EH (cell line): Measurements from ENCODE around the gene UBR2.
"Not testable (repeated sequence)": the region's sequence is repeated elsewhere in the genome, so short reads cannot be mapped to it uniquely, and the experiment has no call there.

ENCODE experiments used
- DNase-seq: peaks from one replicate; pipeline ENCODE4 v3.0.0-alpha.2; 2015; ENCODE audit warnings: low read depth

UBR2 gene

DNA sequence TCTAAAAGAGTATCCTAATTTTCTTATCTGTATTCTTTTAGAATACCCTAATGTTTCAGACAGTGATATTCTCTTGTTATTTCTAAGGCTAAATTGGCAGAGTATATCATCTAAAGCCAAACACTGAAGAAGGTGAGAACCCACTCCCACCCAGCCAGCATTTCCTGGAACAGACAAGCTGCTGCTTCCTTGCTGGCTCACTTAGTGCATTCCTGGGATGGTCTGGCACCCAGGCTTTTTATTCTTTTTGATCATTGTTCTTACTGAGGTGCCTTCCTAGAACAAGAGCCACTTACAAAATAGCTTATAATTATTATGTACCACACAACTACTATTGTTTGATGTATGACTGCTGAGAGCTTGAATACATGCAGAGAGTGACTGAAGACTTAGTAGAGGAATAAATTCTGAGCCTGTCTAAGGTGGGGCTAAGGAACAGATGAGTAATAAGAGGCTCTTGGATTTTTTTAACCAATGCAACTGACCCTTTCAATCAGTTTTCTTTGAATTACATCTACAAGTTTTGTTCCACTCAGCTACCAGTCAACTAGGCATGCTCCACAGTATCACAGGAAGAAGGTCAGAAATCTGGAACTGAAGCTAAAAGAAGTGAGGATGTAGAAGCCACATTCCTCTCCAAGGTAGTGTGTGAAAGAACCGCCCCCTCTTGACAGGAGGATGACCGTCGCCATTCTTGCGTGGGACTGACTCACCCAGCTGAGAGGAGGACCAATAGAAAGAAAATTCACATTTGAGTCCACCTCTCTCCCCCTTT, 128.5 kb downstream of the UBR2 start:
- DNase-seq = peak; percentile 80

DNA sequence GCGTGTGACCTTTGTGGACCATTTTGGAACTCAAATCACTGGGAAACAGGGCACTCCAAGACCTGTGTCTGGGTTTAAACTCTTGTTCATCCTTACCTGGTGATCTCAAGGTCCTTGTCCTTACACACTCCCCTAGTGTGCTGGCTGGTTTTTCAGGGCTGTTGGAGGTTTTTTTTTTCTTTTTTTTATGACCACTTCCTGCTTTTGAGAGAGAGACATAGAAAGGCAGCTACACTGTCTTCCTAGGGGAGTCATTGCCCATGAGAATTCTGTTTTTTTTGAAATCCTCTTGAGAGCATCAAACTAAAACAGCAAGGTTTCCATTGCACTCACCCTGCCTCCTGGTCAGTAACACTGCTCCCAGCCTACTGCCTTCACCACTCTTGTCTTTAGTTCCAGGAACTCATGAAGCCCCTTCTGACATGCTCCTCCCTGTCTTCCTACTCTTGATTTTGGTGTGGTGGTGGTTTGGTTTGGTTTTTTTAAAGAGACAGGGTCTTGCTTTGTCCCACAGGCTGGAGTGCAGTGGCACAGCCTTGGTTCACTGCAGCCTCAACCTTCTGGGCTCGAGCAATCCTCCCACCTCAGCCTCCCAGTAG, 130.0 kb downstream of the UBR2 start:
- DNase-seq = peak; percentile 34

DNA sequence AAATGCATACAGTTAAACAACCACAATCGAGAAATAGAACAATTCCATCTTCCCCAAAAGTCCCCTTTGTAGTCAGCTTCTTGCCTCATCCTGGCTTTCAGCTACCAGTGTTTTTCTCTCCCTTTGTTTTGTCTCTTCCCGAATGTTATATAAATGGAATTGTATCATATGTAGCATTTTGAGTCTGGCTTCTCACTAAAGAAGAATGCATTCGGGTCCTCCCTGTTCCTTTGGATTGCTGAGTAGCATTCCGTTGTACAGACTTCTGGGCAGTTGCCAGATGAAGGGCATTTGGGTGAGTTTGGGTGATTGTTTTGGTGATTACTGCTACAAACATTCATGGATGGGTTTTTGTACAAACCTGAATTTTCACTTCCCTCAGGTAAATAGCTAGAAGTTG, 130.8 kb downstream of the UBR2 start:
- peak; percentile 90 for DNase-seq

DNA sequence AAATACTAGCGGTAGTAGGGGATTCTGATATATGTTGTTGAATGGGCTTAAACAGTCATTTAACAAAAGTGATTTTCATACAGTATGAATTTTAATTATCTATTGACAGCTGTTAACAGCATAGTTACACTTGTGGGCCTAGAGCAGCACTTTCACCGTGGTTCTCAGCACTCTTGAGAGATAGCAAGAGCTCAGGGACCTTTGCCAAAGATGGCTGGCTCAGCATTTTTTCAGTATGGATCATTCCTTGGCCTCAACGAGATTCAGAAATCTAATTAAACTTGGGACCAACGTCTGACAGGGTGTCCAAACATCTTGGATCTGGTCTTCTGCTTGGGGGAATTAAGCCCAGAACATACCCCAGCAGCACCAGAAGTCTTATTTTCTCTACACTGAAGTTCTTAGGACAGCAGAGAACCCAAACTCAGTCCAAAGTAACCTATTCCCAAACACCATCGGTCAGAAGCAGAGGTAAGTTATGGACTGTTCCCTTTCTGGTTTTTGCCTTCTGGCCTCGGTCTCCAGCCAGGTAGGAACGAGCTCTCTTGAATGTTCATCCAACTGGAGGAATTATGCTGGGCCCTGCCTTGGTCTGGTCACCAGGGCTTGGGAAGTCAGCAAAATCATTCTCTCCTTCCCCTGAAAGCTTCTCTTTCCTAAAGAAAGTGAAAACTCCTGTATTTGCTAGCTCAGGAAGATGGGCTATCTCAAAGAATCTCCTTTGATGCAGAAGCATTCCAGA, 132.9 kb downstream of the UBR2 start:
- peak; percentile 75 for DNase-seq

DNA sequence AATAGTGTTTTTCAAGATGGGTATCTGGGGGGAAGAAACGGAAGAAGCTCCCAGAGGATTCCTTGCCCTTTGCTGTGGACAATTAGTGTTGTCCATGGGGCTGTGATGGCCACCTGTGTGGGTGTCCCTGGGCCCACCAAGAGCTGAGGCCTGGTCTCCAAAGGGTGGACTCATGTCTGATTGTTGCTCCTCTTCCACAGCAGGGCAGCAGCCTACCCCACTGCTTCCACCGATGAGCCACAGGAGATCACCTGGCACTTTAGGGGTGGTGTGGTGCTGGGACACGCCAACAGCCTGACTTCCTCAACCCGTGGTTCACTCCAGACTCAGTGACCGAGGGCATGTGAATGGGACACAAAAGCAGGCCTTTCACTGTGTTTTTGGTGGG, 133.4 kb downstream of the UBR2 start:
- no peak for DNase-seq

DNA sequence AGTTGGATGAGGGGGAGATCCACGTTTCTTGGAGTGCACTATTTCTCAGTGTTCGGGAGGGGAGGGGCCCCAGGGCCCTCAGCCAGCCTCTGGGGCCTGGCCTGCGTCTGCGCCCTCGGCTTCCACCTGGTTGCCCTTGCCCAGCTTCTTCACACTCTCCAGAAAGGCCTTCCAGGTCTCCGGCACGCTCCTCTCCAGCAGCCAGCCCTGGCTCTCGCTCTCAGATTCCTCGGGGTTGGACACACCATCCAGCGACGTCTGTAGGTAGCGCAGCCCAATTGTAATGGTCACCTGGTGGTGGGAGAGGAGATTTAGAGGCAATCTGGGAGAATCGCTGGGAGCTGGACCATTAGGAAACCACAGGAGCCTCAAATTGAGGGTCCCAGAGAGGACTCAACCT, 134.4 kb downstream of the UBR2 start:
- no peak for DNase-seq

DNA sequence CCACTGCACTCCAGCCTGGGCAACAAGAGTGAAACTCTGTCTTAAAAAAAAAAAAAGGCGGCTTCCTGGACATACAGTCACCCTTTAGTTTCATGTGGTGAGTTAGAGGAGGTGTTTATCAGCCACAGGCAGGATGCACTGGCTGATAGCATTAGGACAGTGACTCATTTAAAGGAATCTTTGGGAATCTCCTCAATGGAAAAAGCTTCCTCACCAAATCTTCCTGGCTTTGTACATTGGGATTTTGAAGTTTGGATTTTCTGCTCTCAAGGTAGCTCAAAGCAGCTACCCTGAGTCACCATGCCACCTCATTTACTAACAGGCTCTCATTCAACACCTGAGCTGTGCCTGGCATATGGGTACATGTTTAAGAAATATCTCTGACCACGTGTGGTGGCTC, 138.4 kb downstream of the UBR2 start:
- peak; percentile 90 for DNase-seq

DNA sequence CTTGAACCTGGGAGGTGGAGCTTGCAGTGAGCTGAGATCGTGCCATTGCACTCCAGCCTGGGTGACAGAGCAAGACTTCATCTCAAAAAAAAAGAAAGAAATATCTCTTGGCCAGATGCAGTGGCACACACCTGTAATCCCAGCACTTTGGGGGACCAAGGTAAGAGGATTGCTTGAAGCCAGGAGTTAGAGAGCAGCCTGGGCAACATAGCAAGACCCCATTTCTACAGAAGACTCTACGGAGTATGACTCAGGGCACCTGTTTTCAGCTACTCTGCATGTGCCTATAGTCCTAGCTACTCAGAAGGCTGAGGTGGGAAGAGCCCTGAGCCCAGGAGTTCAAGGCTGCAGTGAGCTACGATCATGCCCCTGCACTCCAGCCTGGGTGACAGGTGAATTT, 139.0 kb downstream of the UBR2 start:
- DNase-seq = not testable (repeated sequence)

DNA sequence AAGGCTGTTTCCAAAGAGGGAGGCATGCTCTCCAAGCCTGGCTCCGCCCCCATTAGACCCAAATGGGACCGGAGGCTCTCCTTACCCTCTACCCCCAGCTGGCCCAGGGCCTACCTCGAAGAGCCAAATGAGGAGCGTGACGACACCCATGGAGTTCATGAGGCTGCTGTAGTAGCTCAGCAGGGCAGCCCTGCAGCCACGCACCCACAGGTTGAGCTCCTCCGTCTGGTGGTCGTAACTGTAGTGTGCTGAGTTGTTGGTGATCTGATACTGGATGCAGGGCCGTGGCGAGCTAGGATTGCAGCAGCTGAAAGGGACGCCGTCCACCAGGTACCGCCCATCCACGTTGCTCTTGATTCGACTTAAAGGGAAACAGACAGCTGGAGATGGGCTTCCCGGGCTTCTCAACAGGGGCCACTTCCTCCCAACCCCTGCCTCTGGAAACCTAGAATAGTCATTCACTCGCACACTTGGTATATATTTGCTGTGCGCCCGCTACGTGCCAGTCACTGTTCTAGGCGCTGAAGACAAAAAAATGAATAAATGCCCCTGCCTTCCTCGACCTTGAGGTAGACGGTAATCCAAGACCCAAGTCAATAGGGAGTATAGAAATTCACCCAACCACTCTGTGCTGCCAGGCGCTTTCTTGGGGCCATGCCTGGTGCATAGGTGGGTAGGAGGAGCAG, 140.6 kb downstream of the UBR2 start:
- no peak for DNase-seq

DNA sequence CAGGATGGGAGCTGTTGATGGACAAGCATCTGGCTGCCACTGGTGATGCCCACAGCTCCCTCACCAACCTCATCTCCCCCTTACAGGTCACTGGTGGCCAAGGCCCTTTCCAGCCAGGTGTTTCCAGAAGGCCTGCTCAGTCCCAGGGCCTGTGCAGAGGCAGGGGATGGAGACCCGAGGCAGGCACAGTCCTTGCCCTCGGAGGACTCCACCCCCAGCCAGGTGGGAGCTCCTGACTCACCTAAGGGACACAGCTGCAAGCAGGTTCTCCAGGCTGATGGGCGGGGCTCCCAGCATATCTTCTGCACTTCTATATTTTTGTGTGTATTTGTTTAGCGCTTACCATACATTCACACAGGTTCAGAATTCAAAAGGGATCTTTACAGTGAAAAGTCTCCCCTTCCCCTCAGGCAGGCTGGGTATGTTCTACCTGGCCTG, 141.1 kb downstream of the UBR2 start:
- DNase-seq = no peak

DNA sequence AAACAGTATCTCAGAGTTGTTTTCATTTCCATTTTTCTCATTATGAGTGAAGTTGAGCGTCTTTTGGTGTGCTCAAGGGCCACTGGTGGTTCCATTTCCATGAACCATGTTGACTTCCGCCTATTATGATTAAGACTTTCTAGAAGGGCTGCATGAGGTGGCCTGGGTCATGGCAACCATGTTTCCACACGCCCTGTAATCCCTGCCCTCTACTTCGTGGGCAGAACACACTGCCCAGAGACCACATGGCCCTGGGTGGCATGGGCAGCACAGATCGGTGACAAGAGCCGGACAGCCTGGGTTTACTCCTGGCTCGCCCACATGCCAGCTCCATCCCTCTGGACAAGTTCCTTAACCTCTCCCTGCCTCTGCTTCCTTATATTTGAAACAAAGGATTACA, 143.8 kb downstream of the UBR2 start:
- DNase-seq = no peak

DNA sequence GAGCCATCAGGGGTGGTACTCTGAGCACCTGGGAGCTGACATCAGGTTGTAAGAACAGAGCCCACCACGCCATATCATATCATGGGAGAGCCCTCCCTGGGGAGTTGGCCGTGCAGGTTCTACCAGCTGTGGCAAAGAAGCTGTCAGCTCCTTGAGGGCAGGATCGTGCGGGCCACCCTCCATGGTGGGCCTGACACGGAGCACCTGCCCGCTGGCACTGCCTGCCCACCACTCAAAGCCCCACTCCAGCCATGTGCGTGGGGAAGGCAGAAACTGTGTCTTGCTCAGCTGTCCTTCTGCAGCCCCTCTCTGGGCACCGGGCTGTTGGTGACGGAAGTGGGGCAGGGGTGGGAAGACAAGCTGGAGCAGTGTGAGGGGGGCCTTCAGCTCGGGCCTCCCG, 144.3 kb downstream of the UBR2 start:
- DNase-seq = no peak

DNA sequence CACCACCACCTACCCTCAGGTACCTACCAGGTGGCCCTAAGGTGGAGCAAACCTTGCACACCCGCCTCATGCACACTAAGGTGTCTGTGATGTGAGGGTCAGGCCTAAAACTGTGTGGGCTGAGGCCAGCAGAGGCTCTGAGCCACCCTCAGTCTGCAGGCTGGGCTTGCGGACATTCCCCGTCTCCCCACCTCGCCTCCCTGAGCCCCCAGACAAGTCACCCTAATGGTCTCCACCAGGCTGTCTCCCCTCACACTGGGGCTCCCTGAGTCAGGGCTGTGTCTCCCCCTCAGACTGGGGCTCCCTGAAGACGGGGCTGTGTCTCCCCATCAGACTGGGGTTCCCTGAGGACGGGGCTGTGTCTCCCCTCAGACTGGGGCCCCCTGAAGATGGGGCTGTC, 146.0 kb downstream of the UBR2 start:
- no peak for DNase-seq

DNA sequence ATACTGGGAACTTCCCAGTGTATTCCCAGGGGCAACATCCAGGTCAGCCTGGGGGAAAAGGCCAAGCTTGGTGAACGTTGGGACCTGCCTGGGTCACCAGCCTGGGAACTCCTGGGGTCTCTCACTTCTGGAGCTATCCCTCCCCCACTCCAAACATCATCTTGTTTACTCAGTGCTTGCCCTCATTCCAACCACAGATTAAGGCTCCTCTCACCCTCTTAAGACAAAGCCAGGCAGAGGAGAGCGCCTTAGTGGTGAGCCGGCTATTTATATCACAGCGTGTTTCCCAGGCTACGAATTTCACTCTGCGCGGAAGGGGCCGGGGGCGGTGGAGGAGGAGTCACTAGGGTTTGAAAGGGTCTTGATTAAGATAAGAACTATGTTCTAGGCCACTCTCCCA, 146.5 kb downstream of the UBR2 start:
- no peak for DNase-seq

DNA sequence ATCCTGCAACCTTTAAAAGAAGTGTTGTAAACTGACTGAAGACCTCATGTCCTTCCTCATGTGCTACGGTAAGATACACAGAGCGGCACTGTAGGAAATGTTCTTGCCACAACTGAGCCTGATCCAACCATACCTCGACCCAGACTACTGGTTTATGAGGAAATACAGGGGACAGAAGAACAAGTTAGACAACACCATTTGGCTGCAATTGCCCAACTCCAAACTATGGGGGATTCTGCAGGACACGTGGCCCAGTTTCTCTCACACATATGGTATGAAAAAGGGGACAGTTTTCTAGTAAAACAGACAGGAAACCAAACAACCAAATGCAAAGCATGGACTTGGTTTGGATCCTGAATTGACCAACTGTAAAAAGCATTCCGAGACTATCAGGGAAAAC, 148.1 kb downstream of the UBR2 start:
- no peak for DNase-seq

DNA sequence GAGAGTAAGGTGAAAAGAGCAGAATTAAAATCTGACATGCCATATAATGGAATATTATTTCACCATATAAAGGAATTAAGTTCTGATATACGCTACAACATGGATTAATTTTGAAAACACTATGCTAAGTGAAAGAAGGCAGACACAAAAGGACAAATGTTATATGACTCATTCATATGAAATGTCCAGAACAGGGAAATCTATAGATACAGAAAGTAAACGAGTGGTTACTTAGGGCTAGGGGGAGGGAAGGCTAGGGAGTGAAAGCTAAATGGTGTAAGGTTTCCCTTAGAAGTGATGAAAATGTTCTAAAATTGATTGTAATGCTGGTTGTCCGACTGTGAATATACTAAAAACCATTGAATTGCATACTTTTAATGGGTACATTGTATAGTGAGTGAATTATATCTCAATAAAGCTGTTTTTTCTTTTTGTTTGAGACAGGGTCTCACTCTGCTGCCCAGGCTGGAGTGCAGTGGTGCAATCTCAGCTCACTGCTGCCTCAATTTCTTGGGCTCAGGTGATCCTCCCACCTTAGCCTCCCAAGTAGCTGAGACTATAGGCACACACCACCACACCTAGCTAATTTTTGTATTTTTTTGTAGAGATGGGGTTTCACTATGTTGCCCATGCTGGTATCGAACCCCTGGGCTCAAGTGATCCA, 150.4 kb downstream of the UBR2 start:
- DNase-seq = peak; percentile 56

DNA sequence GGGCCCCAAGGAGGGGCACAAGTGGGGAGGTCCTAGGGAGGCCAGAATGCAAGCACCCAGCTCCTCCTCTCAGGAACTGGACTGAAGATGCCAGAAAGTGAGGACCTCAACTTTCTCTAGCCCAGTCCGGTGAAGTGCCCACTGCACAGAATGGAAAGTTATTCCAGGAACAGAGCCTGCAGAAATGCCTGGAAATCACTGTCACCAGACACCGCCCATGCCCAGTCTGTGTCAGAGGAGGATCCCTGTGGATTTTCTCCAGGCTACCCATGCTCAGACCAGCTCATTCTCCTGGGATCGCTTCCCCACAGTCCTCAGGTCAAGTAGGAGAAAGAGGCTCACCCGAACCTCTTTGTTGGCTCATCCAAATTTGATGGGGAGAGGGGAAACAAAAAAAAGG, 152.0 kb downstream of the UBR2 start:
- DNase-seq = no peak

DNA sequence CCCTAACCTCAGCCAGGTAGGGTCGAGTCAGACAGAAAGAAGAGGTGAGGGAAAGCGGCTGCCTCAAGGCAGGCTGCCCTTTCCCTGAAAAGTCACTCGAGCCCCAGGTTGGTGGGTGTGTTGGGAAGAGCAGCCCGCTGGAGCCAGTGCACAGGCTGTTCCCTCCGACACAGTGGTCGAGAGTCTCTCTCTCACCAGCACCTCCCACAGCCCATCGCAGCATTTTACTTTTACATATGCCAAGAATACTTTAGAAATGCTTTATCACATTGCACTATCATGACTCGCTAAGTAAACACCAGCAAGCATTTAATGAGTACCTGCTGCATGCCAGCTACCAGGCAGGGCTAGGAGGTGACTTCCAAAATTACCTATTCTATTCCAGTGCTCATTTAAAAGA, 156.9 kb downstream of the UBR2 start:
- DNase-seq = peak; percentile 53

DNA sequence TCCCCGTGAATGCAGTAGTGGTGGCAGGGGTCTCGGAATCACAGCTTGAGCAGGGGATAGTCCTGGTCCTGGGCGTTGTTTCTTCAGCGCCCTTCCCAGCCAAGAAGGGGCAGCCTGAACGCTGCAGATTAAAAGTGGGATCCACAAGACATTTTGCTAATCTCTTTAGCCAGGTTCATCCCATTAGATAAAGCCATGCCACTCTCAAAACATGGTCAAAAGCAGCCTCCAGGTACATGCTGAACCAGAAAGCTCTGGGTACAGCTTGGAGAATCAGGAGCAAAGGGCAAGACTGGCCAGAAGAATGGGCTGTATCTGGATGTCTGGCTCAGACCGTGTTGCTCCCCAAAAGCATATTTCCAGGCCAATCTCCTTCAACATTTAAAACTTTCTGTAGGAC, 158.7 kb downstream of the UBR2 start, which contains the start of gene PRPH2:
TSS of gene PRPH2 (minus strand) at position 101 of the 400 bp plus-strand sequence. CDS start 263 bp downstream, outside the sequence.
- DNase-seq = no peak

DNA sequence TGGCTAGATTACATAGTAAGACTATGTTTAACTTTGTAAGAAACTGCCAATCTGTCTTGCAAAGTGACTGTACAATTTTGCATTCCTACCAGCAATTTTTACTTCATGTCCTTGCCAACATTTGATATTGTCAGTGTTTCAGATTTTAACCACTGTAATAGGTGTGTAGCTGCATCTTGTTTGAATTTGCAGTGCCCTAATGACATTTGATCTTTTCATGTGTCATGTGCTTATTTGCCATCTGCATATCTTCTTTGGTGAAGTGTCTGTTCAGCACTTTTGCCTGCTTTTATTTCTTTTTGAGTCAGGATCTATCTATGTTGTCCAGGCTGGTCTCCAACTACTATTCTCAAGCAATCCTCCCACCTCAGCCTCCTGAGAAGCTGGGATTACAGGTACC, 161.0 kb downstream of the UBR2 start:
- DNase-seq = no peak

DNA sequence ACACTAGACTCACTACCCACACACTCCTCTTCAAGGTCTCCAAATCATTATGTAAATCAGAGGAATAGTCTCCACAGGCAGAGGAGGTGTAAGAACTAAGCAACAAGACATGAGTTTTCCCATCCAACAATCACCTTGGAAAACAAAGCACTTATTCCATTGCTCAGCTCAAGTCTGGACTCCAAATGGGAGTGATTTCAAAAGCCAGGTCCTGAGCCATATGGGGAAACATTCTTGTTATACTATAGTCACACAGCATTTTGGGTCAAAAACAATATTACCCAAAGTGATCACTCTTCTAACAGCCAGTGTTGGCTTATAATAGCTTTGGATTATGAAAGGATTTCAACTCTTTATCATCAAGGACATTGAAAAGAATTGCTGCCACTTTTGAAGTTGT, 162.2 kb downstream of the UBR2 start:
- DNase-seq = no peak

DNA sequence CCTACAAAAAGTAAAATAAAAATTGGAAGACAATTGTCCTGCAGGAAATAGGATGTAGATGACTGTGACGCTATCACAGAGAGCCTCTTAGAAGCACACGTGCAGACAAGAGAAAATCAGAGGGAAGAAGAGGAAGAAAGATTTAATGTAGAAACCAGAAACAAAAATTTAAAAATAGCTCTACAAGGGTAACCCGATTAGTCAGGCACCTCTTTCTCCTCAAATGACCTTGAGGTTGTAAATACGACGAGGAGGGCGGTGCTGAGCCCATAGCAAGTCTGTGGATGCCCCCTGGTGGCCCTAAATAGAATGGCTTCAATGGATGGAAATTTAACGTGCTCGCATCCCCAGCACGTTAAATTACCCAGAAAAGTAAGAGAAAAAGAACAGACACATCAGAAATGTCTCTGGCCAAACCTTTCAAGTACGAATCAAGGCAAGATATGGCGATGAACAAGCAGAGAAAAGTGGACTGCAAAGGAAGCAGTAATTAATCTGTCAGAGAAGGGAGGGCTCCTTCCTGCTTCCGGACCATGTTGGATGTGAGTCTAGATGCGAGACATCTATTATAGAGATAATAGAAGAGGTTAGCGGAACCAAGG, 162.8 kb downstream of the UBR2 start:
- DNase-seq = peak; percentile 90
